Activated T-cell treated with anti-CD3 and anti-CD28 coated beads, Interleukin-2, amount 50 U/mL, for 4 hours (primary cell): ENCODE measurements around the gene PSMD8. TPM values are rescaled to one million over a fixed set of nuclear protein-coding genes. Genes with fewer than 3 reads are reported as not detected.
"Not testable (repeated sequence)": the region's sequence is repeated elsewhere in the genome, so short reads cannot be mapped to it uniquely, and the experiment has no call there.

ENCODE experiments used
- ATAC-seq, 2 donors: fragments of 200-7000 bp; cut with Tn5 transposase; one replicate each; pipeline ENCODE4 v1.10.0; 2021
- DNase-seq: peaks from one replicate; pipeline ENCODE4 v3.0.0-alpha.2; 2020
- H3K27me3 Mint-ChIP-seq: one replicate; pipeline ENCODE4 v1.8.0; 2021; ENCODE audit warnings: low read depth, mixed read lengths
- H3K36me3 Mint-ChIP-seq: one replicate; pipeline ENCODE4 v1.8.0; 2022; ENCODE audit warnings: mixed read lengths; ENCODE audit not compliant: insufficient read depth
- H3K4me1 Mint-ChIP-seq: one replicate; pipeline ENCODE4 v1.8.0; 2021; ENCODE audit warnings: low read depth, mixed read lengths
- H3K4me3 Mint-ChIP-seq: one replicate; pipeline ENCODE4 v1.8.0; 2021; ENCODE audit warnings: mild to moderate bottlenecking, moderate library complexity, mixed read lengths
- H3K9me3 Mint-ChIP-seq: one replicate; pipeline ENCODE4 v1.8.0; 2021; ENCODE audit warnings: mixed read lengths
- total RNA-seq, 3 donors: library from RNA; stranded (reverse); gene quantifications; one replicate each; pipeline ENCODE4 v1.2.1, GENCODE V29; 2021

The PSMD8 gene
- total RNA-seq, 3 donors from 2014 or later: 331 to 368 (median 337) TPM

- H3K4me3 Mint-ChIP-seq: no peak overlapping the region
- H3K4me1 Mint-ChIP-seq: peaks cover 31% of the 10 kb centered on the region
- no peaks in the 10 kb centered on the region for H3K9me3 Mint-ChIP-seq
- ATAC-seq (no peak), DNase-seq (no peak)
- peaks cover 2% of the 10 kb centered on the region for H3K27me3 Mint-ChIP-seq
- H3K36me3 Mint-ChIP-seq: no peaks in the 10 kb centered on the region
Observed at GRCh38 chr19:38421856-38422255, 47.5 kb downstream of the PSMD8 start.

- no peak for DNase-seq
- H3K36me3 Mint-ChIP-seq: no peaks in the 10 kb centered on the region
- peaks cover 2% of the 10 kb centered on the region for H3K27me3 Mint-ChIP-seq
- H3K4me1 Mint-ChIP-seq: peaks cover 29% of the 10 kb centered on the region
- ATAC-seq: no peak
- H3K4me3 Mint-ChIP-seq: no peak overlapping the region
- H3K9me3 Mint-ChIP-seq: no peaks in the 10 kb centered on the region
Observed at GRCh38 chr19:38422438-38422837, 48.1 kb downstream of the PSMD8 start.

- Mint-ChIP-seq H3K27me3 (peaks cover 4% of the 10 kb centered on the region), H3K36me3 (no peaks in the 10 kb centered on the region), H3K4me1 (peaks cover 25% of the 10 kb centered on the region), H3K4me3 (no peak overlapping the region), H3K9me3 (no peaks in the 10 kb centered on the region)
- ATAC-seq: no peak
- DNase-seq: no peak
Observed at GRCh38 chr19:38424272-38424671, 49.9 kb downstream of the PSMD8 start.

GRCh38 chr19:38425222-38425809 lies 50.9 kb downstream of the PSMD8 start:
- no peaks in the 10 kb centered on the region for H3K36me3 Mint-ChIP-seq
- no peak for DNase-seq
- peak overlapping the region; percentile 19 for H3K4me3 Mint-ChIP-seq
- no peaks in the 10 kb centered on the region for H3K9me3 Mint-ChIP-seq
- no peak for ATAC-seq
- H3K4me1 Mint-ChIP-seq: peaks cover 31% of the 10 kb centered on the region
- peaks cover 4% of the 10 kb centered on the region for H3K27me3 Mint-ChIP-seq

GRCh38 chr19:38425810-38426466 lies 51.6 kb downstream of the PSMD8 start, which contains the start of gene RASGRP4:
TSS of gene RASGRP4 (minus strand) at chr19:38426219. CDS start at chr19:38426091, 128 bp downstream.
- Mint-ChIP-seq H3K27me3 (peaks cover 8% of the 10 kb centered on the region), H3K36me3 (no peaks in the 10 kb centered on the region), H3K4me1 (peaks cover 31% of the 10 kb centered on the region), H3K4me3 (peak within 1 kb of the TSS; percentile 61), H3K9me3 (no peaks in the 10 kb centered on the region)
- DNase-seq (no peak), ATAC-seq (peak; percentile 50 to 61)

- Mint-ChIP-seq H3K4me1 (peaks cover 31% of the 10 kb centered on the region), H3K4me3 (peak overlapping the region; percentile 61)
- H3K27me3 Mint-ChIP-seq, DNase-seq, H3K9me3 Mint-ChIP-seq, H3K36me3 Mint-ChIP-seq: not testable (repeated sequence)
- peak; percentile 79 to 80 for ATAC-seq
Observed at GRCh38 chr19:38427035-38427677, 52.8 kb downstream of the PSMD8 start.

- ATAC-seq (peak; percentile 36 to 58), DNase-seq (no peak)
- Mint-ChIP-seq H3K9me3 (no peaks in the 10 kb centered on the region), H3K4me3 (peak overlapping the region; percentile 65), H3K4me1 (peaks cover 35% of the 10 kb centered on the region), H3K36me3 (no peaks in the 10 kb centered on the region), H3K27me3 (peaks cover 17% of the 10 kb centered on the region)
Observed at GRCh38 chr19:38429055-38429810, 54.9 kb downstream of the PSMD8 start.

GRCh38 chr19:38429811-38430156 lies 55.4 kb downstream of the PSMD8 start:
- no peak for ATAC-seq
- Mint-ChIP-seq H3K4me3 (no peak overlapping the region), H3K36me3 (no peaks in the 10 kb centered on the region), H3K9me3 (no peaks in the 10 kb centered on the region), H3K4me1 (peaks cover 37% of the 10 kb centered on the region), H3K27me3 (peaks cover 19% of the 10 kb centered on the region)
- no peak for DNase-seq

GRCh38 chr19:38430931-38431330 lies 56.6 kb downstream of the PSMD8 start:
- no peak for DNase-seq
- peaks cover 35% of the 10 kb centered on the region for H3K4me1 Mint-ChIP-seq

GRCh38 chr19:38433268-38433733 lies 58.9 kb downstream of the PSMD8 start, which contains the start of gene RYR1:
TSS of gene RYR1 (plus strand) at chr19:38433691. CDS start at chr19:38433830, 139 bp downstream.
- Mint-ChIP-seq H3K27me3 (peaks cover 30% of the 10 kb centered on the region), H3K4me3 (peak within 1 kb of the TSS; percentile 58), H3K4me1 (peaks cover 18% of the 10 kb centered on the region), H3K36me3 (no peaks in the 10 kb centered on the region), H3K9me3 (no peaks in the 10 kb centered on the region)
- ATAC-seq (peak; percentile 77 to 81), DNase-seq (peak; percentile 30)

More at GRCh38 chr19:38430931-38431330, 56.6 kb downstream of the PSMD8 start:
- no peaks in the 10 kb centered on the region for H3K36me3 Mint-ChIP-seq
- H3K4me3 Mint-ChIP-seq: no peak overlapping the region
- peaks cover 24% of the 10 kb centered on the region for H3K27me3 Mint-ChIP-seq
- no peaks in the 10 kb centered on the region for H3K9me3 Mint-ChIP-seq
- ATAC-seq: no peak

Other genes starting within 250 kb of the PSMD8 start
- under 1 TPM; 0.40 to 0.45 (median 0.43) TPM for gene DPF1, start 150.3 kb upstream of the PSMD8 start, total RNA-seq
- gene PPP1R14A, start 118.2 kb upstream of the PSMD8 start, total RNA-seq: 1 to 10 TPM in 1 of 3 donors, under 1 TPM in 2; 0.34 to 1.8 (median 0.46) TPM
- 10 to 100 TPM; 15.6 to 27.5 (median 20.6) TPM for gene SPINT2, start 110.0 kb upstream of the PSMD8 start, total RNA-seq
- gene C19orf33, start 70.3 kb upstream of the PSMD8 start, total RNA-seq: not detected
- 10 to 100 TPM; 48.0 to 60.1 (median 50.4) TPM for gene YIF1B, start 58.6 kb upstream of the PSMD8 start, total RNA-seq
- gene KCNK6, start 54.7 kb upstream of the PSMD8 start, total RNA-seq: 10 to 100 TPM in 1 of 3 donors, 1 to 10 TPM in 2; 9.2 to 10.9 (median 9.8) TPM
- 1 to 10 TPM; 2.4 to 3.1 (median 3.0) TPM for gene CATSPERG, start 38.7 kb upstream of the PSMD8 start, total RNA-seq
- under 1 TPM in 2 of 3 donors, not detected in 1; 0.11 TPM for gene GGN, start 13.5 kb downstream of the PSMD8 start, total RNA-seq
- under 1 TPM; 0.46 to 0.74 (median 0.57) TPM for gene SPRED3, start 14.1 kb downstream of the PSMD8 start, total RNA-seq
- 10 to 100 TPM; 22.7 to 27.5 (median 24.5) TPM for gene FAM98C, start 28.5 kb downstream of the PSMD8 start, total RNA-seq
- 1 to 10 TPM in 2 of 3 donors, under 1 TPM in 1; 0.66 to 1.4 (median 1.2) TPM for gene RASGRP4, start 51.6 kb downstream of the PSMD8 start, total RNA-seq
- 1 to 10 TPM; 2.3 to 3.9 (median 3.2) TPM for gene RYR1, start 59.1 kb downstream of the PSMD8 start, total RNA-seq
- 100 to 1,000 TPM; 109 to 130 (median 126) TPM for gene MAP4K1, start 243.4 kb downstream of the PSMD8 start, total RNA-seq
- 100 to 1,000 TPM; 370 to 409 (median 401) TPM for gene EIF3K, start 244.6 kb downstream of the PSMD8 start, total RNA-seq